SU-DHL-6 (cell line): ENCODE results near the gene HIGD2B.
"Not testable (repeated sequence)": the region's sequence is repeated elsewhere in the genome, so short reads cannot be mapped to it uniquely, and the experiment has no call there.

Experiments used
- H2AFZ ChIP-seq: fragments of 200-600 bp; sonication (generic); 2 replicates; pipeline ENCODE4 v1.6.1; 2014; ENCODE audit warnings: low read depth, mild to moderate bottlenecking, moderate library complexity, mixed read lengths, antibody characterized with exemption, low read length; ENCODE audit not compliant: severe bottlenecking
- H3F3A ChIP-seq: fragments of 200-600 bp; shearing (Covaris generic); 2 replicates; pipeline ENCODE4 v1.6.0; 2016; ENCODE audit warnings: antibody characterized with exemption, mild to moderate bottlenecking; ENCODE audit not compliant: insufficient read depth
- H3K27ac ChIP-seq: fragments of 200-600 bp; sonication (generic); 2 replicates; pipeline ENCODE4 v1.5.1; 2016; ENCODE audit warnings: low read depth, mild to moderate bottlenecking, low read length, moderate library complexity, mixed read lengths
- H3K27me3 ChIP-seq: fragments of 200-600 bp; sonication (generic), shearing (Covaris generic); 2 replicates; pipeline ENCODE4 v1.6.0; 2014; ENCODE audit warnings: mild to moderate bottlenecking, low read length
- H3K36me3 ChIP-seq: fragments of 200-600 bp; sonication (generic); 2 replicates; pipeline ENCODE4 v1.6.1; 2014; ENCODE audit warnings: mild to moderate bottlenecking, low read length, mixed read lengths
- H3K4me2 ChIP-seq: fragments of 300-600, 200-600 bp; shearing (Covaris generic), sonication (generic); 2 replicates; pipeline ENCODE4 v1.6.0; 2014; ENCODE audit warnings: low read length, low read depth, mild to moderate bottlenecking; ENCODE audit not compliant: poor library complexity, severe bottlenecking
- H3K4me3 ChIP-seq: fragments of 200-600 bp; sonication (generic); 2 replicates; pipeline ENCODE4 v1.5.1; 2014; ENCODE audit warnings: antibody characterized with exemption, low read length, mild to moderate bottlenecking, mixed read lengths; ENCODE audit not compliant: insufficient read depth, poor library complexity, severe bottlenecking
- H3K79me2 ChIP-seq: fragments of 200-600 bp; sonication (generic); 2 replicates; pipeline ENCODE4 v1.6.1; 2014; ENCODE audit warnings: mild to moderate bottlenecking, low read length, moderate library complexity; ENCODE audit not compliant: insufficient read depth
- H3K9ac ChIP-seq: fragments of 200-600 bp; sonication (generic); 2 replicates; pipeline ENCODE4 v1.7.0; 2014; ENCODE audit warnings: mild to moderate bottlenecking, low read length
- H3K9me2 ChIP-seq: fragments of 200-600 bp; sonication (generic); replicated peaks from 2 replicates; pipeline ENCODE4 v1.6.1; 2014; ENCODE audit warnings: low read length; ENCODE audit not compliant: insufficient read depth
- H3K9me3 ChIP-seq: fragments of 200-600 bp; sonication (generic); 2 replicates; pipeline ENCODE4 v1.6.1; 2014; ENCODE audit warnings: low read length, mixed read lengths; ENCODE audit not compliant: insufficient read depth
- H4K20me1 ChIP-seq: fragments of 200-600 bp; sonication (generic); 2 replicates; pipeline ENCODE4 v1.6.1; 2014; ENCODE audit warnings: low read depth, mild to moderate bottlenecking, antibody characterized with exemption, low read length, moderate library complexity, mixed read lengths
- EZH2phosphoT487 ChIP-seq: fragments of 200-600 bp; sonication (generic), shearing (Covaris generic); conservative IDR thresholded peaks from 2 replicates; pipeline ENCODE4 v1.6.1; 2018; ENCODE audit warnings: mild to moderate bottlenecking, antibody characterized with exemption, low read length, moderate library complexity, mixed read lengths
- TF ChIP-seq, protein P1 (sequence below): fragments of 200-600 bp; sonication (generic); IDR thresholded peaks from one replicate; pipeline ENCODE4 v1.5.1; 2017; ENCODE audit warnings: antibody characterized with exemption, mild to moderate bottlenecking, low read length, moderate library complexity; ENCODE audit not compliant: insufficient read depth, poor library complexity, severe bottlenecking

The HIGD2B gene

DNA sequence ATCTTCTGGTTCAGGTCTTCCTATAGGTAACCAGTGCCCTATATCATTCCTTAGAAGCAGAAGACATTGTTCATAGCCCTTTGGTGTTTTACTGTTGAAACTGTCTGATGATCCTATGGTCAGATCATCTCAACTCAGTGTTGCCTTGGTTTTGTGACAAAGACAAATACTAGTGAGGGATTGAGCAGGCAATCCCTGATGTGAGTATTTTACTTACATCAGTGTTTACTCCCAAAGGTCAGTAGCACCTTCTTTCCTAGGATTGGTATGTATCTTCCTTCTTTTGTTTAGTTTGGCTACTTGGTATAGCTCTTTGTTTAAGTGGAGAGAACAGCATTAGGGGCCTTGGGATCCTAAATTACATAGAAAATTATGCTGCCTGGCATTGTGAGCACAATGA is 41.2 kb upstream of the HIGD2B start:
- no peaks in the 10 kb centered on the region for H3K9me2 ChIP-seq
- H3K9me3 ChIP-seq: no peaks in the 10 kb centered on the region
- no peaks in the 10 kb centered on the region for H3K79me2 ChIP-seq
- no peaks in the 10 kb centered on the region for H3K27me3 ChIP-seq
- TF ChIP-seq EZH2phosphoT487: no peak
- TF ChIP-seq, protein P1, sequence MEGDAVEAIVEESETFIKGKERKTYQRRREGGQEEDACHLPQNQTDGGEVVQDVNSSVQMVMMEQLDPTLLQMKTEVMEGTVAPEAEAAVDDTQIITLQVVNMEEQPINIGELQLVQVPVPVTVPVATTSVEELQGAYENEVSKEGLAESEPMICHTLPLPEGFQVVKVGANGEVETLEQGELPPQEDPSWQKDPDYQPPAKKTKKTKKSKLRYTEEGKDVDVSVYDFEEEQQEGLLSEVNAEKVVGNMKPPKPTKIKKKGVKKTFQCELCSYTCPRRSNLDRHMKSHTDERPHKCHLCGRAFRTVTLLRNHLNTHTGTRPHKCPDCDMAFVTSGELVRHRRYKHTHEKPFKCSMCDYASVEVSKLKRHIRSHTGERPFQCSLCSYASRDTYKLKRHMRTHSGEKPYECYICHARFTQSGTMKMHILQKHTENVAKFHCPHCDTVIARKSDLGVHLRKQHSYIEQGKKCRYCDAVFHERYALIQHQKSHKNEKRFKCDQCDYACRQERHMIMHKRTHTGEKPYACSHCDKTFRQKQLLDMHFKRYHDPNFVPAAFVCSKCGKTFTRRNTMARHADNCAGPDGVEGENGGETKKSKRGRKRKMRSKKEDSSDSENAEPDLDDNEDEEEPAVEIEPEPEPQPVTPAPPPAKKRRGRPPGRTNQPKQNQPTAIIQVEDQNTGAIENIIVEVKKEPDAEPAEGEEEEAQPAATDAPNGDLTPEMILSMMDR: no peak
- H3K9ac ChIP-seq: no peak overlapping the region
- H3K4me3 ChIP-seq: no peak overlapping the region
- no peaks in the 10 kb centered on the region for H4K20me1 ChIP-seq
- H3F3A ChIP-seq: no peaks in the 10 kb centered on the region
- H3K4me2 ChIP-seq: no peak overlapping the region
- no peak overlapping the region for H2AFZ ChIP-seq
- H3K36me3 ChIP-seq: no peaks in the 10 kb centered on the region
- H3K27ac ChIP-seq: no peak overlapping the region

DNA sequence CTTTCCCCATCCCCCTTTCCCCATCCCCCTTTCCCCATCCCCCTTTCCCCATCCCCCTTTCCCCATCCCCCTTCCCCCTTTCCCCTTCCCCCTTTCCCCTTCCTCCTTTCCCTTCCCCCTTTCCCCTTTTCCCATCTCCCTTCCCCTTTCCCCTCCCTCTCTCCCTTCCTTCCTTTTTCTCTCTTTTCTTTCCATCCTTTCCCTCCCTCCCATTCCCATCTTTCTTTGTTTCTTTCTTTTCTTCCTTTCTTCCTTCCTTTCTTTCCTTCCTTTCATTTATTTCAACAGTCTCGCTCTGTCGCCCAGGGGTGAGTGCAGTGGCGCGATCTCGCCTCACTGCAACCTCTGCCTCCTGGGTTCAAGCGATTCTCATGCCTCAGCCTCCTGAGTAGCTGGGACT is 39.9 kb upstream of the HIGD2B start:
- H3K27ac ChIP-seq, H3K27me3 ChIP-seq, H3K36me3 ChIP-seq, H3K79me2 ChIP-seq, H3K9ac ChIP-seq, H3K4me2 ChIP-seq, H4K20me1 ChIP-seq, H3K9me2 ChIP-seq, H3K4me3 ChIP-seq, H3F3A ChIP-seq, H2AFZ ChIP-seq, H3K9me3 ChIP-seq: not testable (repeated sequence)

GRCh38 chr15:72725446-72725845 is 39.5 kb upstream of the HIGD2B start:
- no peaks in the 10 kb centered on the region for H3K36me3 ChIP-seq
- no peak overlapping the region for H3K4me3 ChIP-seq
- H4K20me1 ChIP-seq: no peaks in the 10 kb centered on the region
- H3K79me2 ChIP-seq: no peaks in the 10 kb centered on the region
- H3K9me2 ChIP-seq: no peaks in the 10 kb centered on the region
- TF ChIP-seq, protein P1: no peak
- TF ChIP-seq EZH2phosphoT487: no peak
- H3K4me2 ChIP-seq: no peak overlapping the region
- H3K27ac ChIP-seq: no peak overlapping the region
- H2AFZ ChIP-seq: no peak overlapping the region
- no peak overlapping the region for H3K9ac ChIP-seq
- H3F3A ChIP-seq: no peaks in the 10 kb centered on the region
- no peaks in the 10 kb centered on the region for H3K27me3 ChIP-seq
- H3K9me3 ChIP-seq: no peaks in the 10 kb centered on the region

- Histone ChIP-seq H3K9me2 (no peaks in the 10 kb centered on the region), H3K27ac (no peak overlapping the region), H2AFZ (no peak overlapping the region), H3K79me2 (no peaks in the 10 kb centered on the region), H4K20me1 (no peaks in the 10 kb centered on the region), H3K36me3 (no peaks in the 10 kb centered on the region), H3K4me2 (no peak overlapping the region), H3K9me3 (no peaks in the 10 kb centered on the region), H3K9ac (no peak overlapping the region), H3F3A (no peaks in the 10 kb centered on the region), H3K4me3 (no peak overlapping the region), H3K27me3 (no peaks in the 10 kb centered on the region)
- TF ChIP-seq, protein P1: no peak
Measured at GRCh38 chr15:72724028-72724427, 38.0 kb upstream of the HIGD2B start.
